NCI-H524 treated with DMSO at 0.1 percent for 48 hours (cell line): Measurements from ENCODE around the gene TBC1D22A.

ENCODE experiments used
- DNase-seq: peaks from one replicate; lab custom pipeline; 2025; lab: John Stamatoyannopoulos, UW

The TBC1D22A gene

GRCh38 chr22:46958658-46959057 lies 196.2 kb downstream of the TBC1D22A start:
- DNase-seq, result no peak

- no peak for DNase-seq
Observed at GRCh38 chr22:46959369-46959768, 196.9 kb downstream of the TBC1D22A start.

DNA sequence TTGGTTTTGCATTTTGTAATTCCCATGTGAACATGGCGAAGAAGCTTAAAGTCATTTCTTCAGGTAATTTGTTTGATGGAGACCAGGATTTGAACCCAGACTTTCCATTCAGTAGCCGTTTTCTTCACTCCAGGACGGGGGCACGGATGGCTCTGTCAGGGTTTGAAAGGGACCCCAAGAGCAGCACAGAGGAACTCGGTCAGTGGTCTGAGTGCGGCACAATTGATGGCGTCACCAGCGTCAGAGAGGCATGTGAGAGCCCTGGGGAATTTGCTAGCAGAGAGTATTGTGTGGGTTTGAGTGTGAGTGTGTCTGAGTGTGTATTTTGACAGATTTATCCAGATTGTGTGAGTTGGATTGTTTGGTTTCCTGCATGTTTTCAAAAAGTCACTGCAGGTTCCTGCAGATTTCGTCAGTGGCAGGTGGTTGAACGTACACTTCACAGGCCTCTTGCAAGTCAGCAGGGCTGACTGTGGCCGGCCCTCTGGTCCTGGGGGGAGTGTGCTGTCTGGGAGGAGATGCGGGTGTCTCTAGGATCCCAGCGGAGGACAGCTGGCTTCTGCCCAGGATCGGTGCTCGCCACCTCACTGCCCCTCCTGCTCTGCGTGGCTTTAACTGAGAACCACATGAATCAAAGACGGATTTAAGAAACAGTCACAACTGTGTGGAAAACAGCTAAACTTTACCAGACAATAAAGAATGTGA lies 199.3 kb downstream of the TBC1D22A start:
- DNase-seq, result no peak

DNA sequence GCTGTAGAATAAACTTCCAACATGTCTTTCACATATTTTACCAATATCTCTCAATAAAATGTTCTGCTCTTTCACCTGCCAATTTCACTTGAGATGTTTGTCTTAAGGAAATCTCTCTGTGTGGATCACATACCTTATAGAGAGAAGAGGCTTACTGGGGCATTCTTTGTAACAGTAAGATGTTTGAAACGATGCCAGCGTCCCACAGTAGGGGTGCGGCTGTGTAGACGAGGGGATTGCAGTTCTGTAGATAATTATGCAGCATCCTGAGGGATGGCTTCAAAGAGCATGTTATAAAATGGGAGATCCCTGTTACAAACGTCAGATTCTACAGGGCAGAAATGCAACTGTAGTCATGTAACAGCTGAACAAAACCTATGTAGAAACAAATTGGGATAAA lies 200.0 kb downstream of the TBC1D22A start:
- no peak for DNase-seq

- no peak for DNase-seq
Observed at GRCh38 chr22:46963672-46964545, 201.5 kb downstream of the TBC1D22A start.

DNA sequence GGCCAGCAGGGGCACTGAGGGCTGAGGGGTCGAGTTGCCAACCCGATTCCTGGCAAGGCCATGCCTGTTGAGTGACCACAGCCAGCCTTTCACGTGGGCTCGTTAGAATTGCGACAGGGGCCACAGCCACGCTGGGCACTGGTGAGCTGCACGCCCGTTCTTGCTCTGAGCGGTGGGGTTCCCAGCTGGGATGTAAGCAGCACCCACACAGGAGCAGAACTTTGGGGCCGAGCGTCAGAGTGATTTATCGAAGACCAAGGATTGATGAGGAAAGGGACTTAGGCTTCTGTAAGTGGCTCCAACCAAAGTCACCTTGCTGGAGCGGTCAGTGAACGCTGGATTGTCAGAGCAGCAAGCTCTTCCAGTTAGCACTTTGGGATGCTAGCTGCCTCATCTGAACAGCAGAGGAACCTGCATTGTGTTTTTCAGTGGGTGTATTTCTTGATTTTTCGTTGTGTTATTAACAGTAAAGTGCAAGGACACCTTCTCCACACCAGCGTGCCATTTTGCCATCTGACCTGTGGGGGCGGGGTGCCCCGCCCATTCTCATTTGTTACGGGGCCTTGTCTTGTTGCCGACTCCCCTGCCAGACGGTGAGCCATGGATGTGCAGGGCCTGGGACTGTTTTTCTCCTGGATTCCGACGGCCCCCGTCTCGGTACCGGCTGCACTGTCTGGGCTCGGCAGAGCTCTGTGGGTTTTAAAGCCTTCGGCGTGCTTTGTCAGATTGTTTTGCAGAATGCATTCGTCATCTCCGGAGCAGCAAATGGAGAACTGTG lies 202.5 kb downstream of the TBC1D22A start:
- DNase-seq, result no peak

DNA sequence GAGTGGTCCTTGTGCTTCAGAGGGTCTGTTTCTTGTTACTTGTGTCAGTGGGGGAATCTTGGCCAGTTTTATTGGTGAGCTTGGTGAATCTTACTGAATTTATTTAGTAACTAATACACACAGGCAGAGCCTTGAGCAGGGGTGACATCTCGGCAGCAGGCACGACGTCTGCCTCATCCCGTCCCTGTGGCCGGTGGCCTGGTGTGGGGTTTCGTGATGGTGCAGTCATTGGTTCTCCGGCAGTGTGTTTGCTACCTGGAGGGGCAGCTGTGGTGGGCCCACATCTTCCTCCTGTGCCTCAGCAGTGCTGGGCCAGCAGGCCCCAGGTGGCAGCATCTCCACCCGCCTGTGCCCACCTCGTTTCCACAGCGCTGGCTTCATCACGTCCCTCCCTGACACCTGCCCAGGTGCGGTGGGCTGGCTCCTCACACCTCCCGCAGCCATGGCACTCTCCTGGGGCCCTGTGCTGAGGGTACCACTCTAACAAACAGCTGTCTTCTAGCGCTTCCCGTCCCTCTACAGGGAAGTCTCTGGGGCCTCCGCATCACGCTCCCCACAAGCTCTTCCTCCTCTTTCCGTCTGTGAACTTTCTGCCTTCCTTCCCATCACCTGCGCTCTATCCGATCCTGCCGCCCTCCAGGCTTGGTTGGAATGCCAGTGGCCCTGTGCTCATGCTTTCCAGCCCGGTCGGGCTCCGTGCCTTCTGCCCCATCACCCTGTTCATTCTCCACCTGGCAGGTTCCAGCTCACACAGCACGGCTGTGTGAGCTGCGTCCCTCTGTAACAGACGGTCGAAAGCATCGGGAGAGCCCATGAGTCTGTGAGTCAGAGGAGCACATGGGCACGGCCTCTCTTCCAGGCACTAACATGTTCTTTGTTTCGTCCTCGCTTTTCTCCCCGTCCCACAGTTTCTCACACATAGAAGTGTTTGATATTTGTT lies 203.4 kb downstream of the TBC1D22A start:
- DNase-seq, result no peak

DNA sequence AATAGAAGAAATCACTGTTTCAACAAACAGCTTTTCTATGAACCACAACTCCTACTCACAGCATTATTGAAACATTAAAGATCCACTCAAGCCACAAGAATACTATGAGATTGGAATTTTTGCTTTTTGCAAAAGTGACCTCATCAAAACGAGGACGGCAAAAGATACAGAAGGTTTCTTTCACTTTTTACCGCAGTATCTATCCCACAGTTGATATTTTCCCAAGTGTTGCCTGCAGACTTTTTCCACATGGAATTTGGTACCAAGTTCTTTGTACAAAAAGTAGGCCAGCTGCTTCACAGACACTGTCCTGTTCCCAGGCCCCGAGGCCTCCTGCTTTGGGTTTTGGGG lies 204.0 kb downstream of the TBC1D22A start:
- no peak for DNase-seq

- DNase-seq, result no peak
Observed at GRCh38 chr22:46966846-46967245, 204.4 kb downstream of the TBC1D22A start.

DNA sequence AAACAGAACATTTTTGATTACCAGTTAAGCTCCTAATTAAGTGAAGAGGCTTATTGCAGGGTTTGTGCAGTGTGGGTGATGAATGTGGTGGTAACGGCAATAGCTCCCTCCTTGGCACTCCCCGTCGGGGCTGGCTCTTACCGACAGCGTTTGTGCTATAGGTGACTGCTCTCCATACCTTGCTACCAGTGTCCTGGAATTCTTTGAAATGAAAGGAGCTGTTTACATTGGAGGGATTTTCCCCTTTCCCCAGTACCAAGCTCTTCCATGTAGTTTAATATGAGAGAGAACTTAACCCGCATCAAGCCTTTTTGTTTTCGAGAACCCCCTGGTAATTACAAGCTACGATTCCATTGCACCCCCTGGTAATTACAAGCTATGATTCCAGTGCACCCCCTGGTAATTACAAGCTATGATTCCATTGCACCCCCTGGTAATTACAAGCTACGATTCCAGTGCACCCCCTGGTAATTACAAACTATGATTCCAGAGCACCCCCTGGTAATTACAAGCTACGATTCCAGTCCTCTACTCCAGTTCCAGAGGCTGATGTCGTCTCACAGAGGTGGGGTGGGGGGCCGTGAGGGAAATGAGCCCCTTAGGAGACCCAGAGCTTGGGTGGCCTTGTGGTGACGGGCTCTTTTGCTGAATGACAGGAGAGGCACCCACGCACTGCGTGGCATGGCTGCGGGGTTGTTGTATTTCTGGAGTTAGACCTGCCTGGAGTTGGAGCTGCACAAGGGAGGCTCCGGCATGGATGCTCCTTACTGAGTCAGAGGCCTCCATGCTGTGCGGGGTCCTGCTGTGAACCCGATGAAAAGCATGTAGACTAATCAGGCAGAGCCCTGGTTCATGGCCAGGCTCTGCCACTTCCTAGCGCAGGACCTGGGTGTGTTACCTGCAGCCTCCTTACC lies 205.3 kb downstream of the TBC1D22A start:
- no peak for DNase-seq

DNA sequence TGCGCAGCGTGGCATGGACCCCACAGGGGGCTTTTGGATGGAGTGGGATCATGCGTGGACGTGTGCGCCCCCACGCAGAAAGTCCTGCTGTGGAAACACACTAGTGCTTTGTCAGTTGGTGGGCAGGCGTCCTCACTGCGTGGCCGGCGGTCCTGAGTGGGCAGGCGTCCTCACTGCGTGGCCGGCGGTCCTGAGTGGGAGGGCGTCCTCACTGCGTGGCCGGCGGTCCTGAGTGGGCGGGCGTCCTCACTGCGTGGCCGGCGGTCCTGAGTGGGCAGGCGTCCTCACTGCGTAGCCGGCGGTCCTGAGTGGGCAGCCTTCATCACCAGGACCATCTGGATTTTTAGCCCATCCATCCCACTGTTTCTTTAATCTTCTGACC lies 205.9 kb downstream of the TBC1D22A start:
- no peak for DNase-seq

- no peak for DNase-seq
Observed at GRCh38 chr22:46968848-46969247, 206.4 kb downstream of the TBC1D22A start.

GRCh38 chr22:46969491-46969890 lies 207.0 kb downstream of the TBC1D22A start:
- DNase-seq, result no peak

DNA sequence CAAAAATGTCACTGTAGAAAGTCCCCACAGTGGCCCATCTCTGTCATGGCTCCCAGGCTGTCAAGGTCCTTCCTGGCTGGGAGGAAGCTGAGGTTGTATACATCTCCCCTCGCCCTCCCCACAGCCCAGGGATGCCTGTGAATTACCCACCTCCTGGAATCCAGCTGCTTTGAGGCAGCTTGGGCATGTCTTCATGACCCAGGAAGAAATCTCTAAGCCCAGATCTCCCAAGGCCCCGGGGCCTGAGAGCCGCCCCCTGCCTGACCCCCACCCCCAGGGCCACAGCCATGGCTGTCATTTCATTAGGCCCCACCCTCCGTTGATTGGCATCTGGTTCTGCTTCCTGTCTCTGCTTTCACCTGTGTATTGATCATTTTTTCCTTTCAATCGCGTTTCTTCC lies 207.5 kb downstream of the TBC1D22A start:
- DNase-seq, result no peak

GRCh38 chr22:46970411-46971098 lies 208.1 kb downstream of the TBC1D22A start:
- DNase-seq, result no peak

- DNase-seq, result no peak
Observed at GRCh38 chr22:46971099-46971763, 208.8 kb downstream of the TBC1D22A start.

GRCh38 chr22:46971764-46972125 lies 209.3 kb downstream of the TBC1D22A start:
- no peak for DNase-seq

DNA sequence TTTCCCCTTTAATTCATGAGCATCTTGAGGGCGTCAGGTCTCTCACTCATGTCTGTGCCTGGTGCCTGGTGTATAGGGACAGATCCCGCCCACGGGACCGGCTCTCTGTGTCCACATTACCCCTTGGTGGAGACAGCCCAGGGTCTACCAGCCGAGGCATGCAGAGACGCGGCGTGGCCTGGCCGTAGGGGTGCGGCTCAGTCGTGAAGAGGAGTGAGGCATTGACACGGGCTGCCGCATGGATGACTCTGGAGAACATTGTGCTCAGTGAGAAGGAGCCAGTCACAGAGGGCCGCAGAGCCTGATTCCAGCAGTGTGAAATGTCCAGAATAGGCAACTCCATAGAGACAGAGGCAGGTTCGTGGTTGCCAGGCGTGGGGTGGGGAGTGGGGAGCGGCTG lies 209.8 kb downstream of the TBC1D22A start:
- DNase-seq, result no peak
